HL-60 (cell line): ENCODE results near the gene BBS10.
A peak's percentile ranks its signal among the peaks of the same experiment; 100 is the strongest.

Experiments used
- DNase-seq, 2 experiments: peaks; one replicate each; pipeline ENCODE4 v3.0.0-alpha.2; 2010 to 2020; ENCODE audit warnings: low read depth in 1 of 2, low spot score in 1 of 2
- H3K27ac ChIP-seq: fragments of 250-450 bp; sonication (Bioruptor Pico); replicated peaks from 2 replicates; pipeline ENCODE4 v1.5.1; 2020; ENCODE audit warnings: mild to moderate bottlenecking, moderate library complexity
- H3K27me3 ChIP-seq: fragments of 250-450 bp; sonication (Bioruptor Pico); 2 replicates; pipeline ENCODE4 v1.5.1; 2021; ENCODE audit warnings: mild to moderate bottlenecking, moderate library complexity; ENCODE audit not compliant: insufficient read depth, poor library complexity, severe bottlenecking
- H3K4me3 ChIP-seq: replicated peaks from 2 replicates; pipeline ENCODE4 v1.5.1; 2011; ENCODE audit warnings: mild to moderate bottlenecking, control low read depth, low read length; ENCODE audit not compliant: insufficient read depth
- CTCF ChIP-seq: IDR thresholded peaks from one replicate; pipeline ENCODE4 v1.5.1; 2011; ENCODE audit warnings: low read length, control low read depth, inconsistent platforms; ENCODE audit not compliant: insufficient read depth
- GABPA ChIP-seq: IDR thresholded peaks from 2 replicates; pipeline ENCODE4 v1.6.1; 2012; ENCODE audit warnings: low read depth
- POLR2AphosphoS5 ChIP-seq: IDR thresholded peaks from 2 replicates; pipeline ENCODE4 v1.6.1; 2012; ENCODE audit warnings: low read depth
- REST ChIP-seq: IDR thresholded peaks from 2 replicates; pipeline ENCODE4 v1.6.1; 2012; ENCODE audit warnings: low read depth; ENCODE audit not compliant: insufficient replicate concordance
- SPI1 ChIP-seq: IDR thresholded peaks from 2 replicates; pipeline ENCODE4 v1.6.1; 2012; ENCODE audit warnings: low read depth, mild to moderate bottlenecking, borderline replicate concordance

BBS10 gene

GRCh38 chr12:76341436-76342030 is 6.7 kb downstream of the BBS10 start:
- Histone ChIP-seq H3K27me3 (no peaks in the 10 kb centered on the region), H3K27ac (no peak overlapping the region), H3K4me3 (no peak overlapping the region)
- no peak for DNase-seq
- TF ChIP-seq POLR2AphosphoS5: no peak
- no peak for TF ChIP-seq CTCF
- TF ChIP-seq GABPA: no peak
- TF ChIP-seq REST: no peak
- TF ChIP-seq SPI1: no peak

- Histone ChIP-seq H3K27me3 (no peaks in the 10 kb centered on the region), H3K4me3 (no peak overlapping the region), H3K27ac (no peak overlapping the region)
- peak in 1 of 2 experiments; percentile 14 for DNase-seq
- TF ChIP-seq REST (no peak), SPI1 (peak; percentile 89)
Observed at GRCh38 chr12:76340680-76341435, 7.4 kb downstream of the BBS10 start.

GRCh38 chr12:76337583-76337982 is 10.6 kb downstream of the BBS10 start:
- Histone ChIP-seq H3K27ac (no peak overlapping the region), H3K27me3 (no peaks in the 10 kb centered on the region), H3K4me3 (no peak overlapping the region)
- TF ChIP-seq POLR2AphosphoS5: no peak
- no peak for TF ChIP-seq CTCF
- no peak for TF ChIP-seq SPI1
- no peak for TF ChIP-seq GABPA
- TF ChIP-seq REST: no peak
- no peak for DNase-seq
